GM12801 (cell line): Measurements from ENCODE around the gene SF3B1.

Experiments used
- TF ChIP-seq, protein P1 (sequence below): IDR thresholded peaks from one replicate; pipeline ENCODE4 v1.5.1; 2011; ENCODE audit warnings: control low read depth; ENCODE audit not compliant: insufficient read length; ENCODE audit errors: extremely low read depth

SF3B1 gene

DNA sequence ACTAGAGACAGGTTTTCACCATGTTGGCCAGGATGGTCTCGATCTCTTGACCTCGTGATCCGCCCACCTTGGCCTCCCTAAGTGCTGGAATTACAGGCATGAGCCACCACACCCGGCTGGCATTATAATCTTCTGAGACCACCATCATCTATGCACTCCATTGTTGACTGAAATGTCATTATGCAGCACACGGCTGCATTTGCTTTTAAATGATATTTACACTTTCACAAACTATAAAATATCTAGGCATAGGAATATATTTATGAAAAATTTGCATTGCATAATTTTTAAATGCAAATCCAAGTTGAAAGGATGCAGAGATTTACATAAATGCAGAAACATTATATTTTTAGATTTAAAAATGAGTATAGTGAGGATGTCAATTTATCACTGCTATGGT lies 94.2 kb downstream of the SF3B1 start:
- TF ChIP-seq, protein P1, sequence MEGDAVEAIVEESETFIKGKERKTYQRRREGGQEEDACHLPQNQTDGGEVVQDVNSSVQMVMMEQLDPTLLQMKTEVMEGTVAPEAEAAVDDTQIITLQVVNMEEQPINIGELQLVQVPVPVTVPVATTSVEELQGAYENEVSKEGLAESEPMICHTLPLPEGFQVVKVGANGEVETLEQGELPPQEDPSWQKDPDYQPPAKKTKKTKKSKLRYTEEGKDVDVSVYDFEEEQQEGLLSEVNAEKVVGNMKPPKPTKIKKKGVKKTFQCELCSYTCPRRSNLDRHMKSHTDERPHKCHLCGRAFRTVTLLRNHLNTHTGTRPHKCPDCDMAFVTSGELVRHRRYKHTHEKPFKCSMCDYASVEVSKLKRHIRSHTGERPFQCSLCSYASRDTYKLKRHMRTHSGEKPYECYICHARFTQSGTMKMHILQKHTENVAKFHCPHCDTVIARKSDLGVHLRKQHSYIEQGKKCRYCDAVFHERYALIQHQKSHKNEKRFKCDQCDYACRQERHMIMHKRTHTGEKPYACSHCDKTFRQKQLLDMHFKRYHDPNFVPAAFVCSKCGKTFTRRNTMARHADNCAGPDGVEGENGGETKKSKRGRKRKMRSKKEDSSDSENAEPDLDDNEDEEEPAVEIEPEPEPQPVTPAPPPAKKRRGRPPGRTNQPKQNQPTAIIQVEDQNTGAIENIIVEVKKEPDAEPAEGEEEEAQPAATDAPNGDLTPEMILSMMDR: no peak
